ENCODE measurements around the gene RALGPS2. TPM values are rescaled to one million over a fixed set of nuclear protein-coding genes. Genes with fewer than 3 reads are reported as not detected.

Gene RALGPS2
- total and polyA plus RNA-seq, 2 of the 8 experiments (the other 6 are each of a cell fraction or from before 2014, with no cell fraction given): 6.7 to 38.0 TPM

DNA sequence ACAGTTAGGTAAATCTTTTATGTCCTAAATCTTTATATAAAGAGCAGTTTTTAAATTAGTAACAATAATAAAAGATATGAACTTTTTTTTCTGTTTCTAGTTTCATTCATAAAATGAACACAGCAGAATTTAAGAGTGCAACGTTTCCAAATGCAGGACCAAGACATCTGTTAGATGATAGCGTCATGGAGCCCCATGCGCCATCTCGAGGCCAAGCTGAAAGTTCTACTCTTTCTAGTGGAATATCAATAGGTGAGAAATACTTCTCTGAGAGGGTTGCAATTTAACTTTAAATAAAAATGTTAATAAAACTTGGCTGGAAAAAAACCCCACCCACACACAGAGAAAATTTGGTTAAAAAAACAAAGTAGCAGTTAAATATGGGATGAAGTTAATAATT, 160.8 kb downstream of the RALGPS2 start:
- H2BK20ac ChIP-seq (ENCODE audit: low read length): no peak overlapping the region
- DNase-seq (ENCODE audit: low read depth in 1 of 2, low spot score in 2 of 2): no peak
- FAIRE-seq: no peak
- H3K14ac ChIP-seq (ENCODE audit: insufficient read length): no peak overlapping the region
- ChIA-PET POLR2A (ENCODE audit: partially characterized antibody) (no interaction called here), CTCF (ENCODE audit: partially characterized antibody) (interaction anchor here (1.0 to 2.4 kb wide), 2 partner anchors 117 kb away, joined by 4 to 12 read pairs; no protein-coding TSS in a partner anchor)
- no peaks in the 10 kb centered on the region for H3K27me3 ChIP-seq (replicated peaks in 1 of 4; ENCODE audit: control insufficient read depth in 3 of 4, extremely low read depth in 1 of 4, insufficient read depth in 3 of 4, low read length in 3 of 4)
- no peak overlapping the region for H4K5ac ChIP-seq (ENCODE audit: insufficient read length, low read depth, low read length)
- WGBS, 2 experiments (ENCODE audit: extremely low coverage in 1 of 2, insufficient coverage in 1 of 2, insufficient read length in 1 of 2, insufficient replicate concordance in 2 of 2, low coverage in 1 of 2, low lambda C conversion rate in 2 of 2, missing lambda C conversion rate in 1 of 2): 97% methylated on average over 4 of the region's 4 CpGs; no CpG with 5 or more reads in 1 of the 2 experiments
- H3K4me1 ChIP-seq (replicated peaks in 1 of 4; ENCODE audit: control insufficient read depth in 3 of 4, insufficient read depth in 4 of 4, low read length in 3 of 4): no peaks in the 10 kb centered on the region
- no peak overlapping the region for H3K9ac ChIP-seq (replicated peaks in 1 of 4; ENCODE audit: extremely low read depth in 1 of 4, low read depth in 3 of 4, low read length in 3 of 4)
- H4K8ac ChIP-seq (ENCODE audit: extremely low read depth, insufficient read depth, low read length): no peak overlapping the region
- H3K4me3 ChIP-seq (ENCODE audit: extremely low read depth in 1 of 4, insufficient read depth in 2 of 4, low read depth in 3 of 4, low read length in 4 of 4): no peak overlapping the region
- no peaks in the 10 kb centered on the region for H3K23me2 ChIP-seq (ENCODE audit: low read depth, low read length)
- no peaks in the 10 kb centered on the region for H4K20me1 ChIP-seq (replicated peaks in 1 of 2; ENCODE audit: control insufficient read depth in 1 of 2, insufficient read depth in 2 of 2, low read length in 2 of 2)
- no peak overlapping the region for H3K56ac ChIP-seq (replicated peaks; ENCODE audit: insufficient read length, low read depth, low read length)
- H3K79me1 ChIP-seq (ENCODE audit: low read depth, low read length): no peaks in the 10 kb centered on the region
- no peak overlapping the region for H3K4ac ChIP-seq (replicated peaks; ENCODE audit: insufficient read length, low read depth, low read length)
- no peak overlapping the region for H4K91ac ChIP-seq (replicated peaks; ENCODE audit: insufficient read length, low read length)
- no peak overlapping the region for H3K18ac ChIP-seq (ENCODE audit: extremely low read depth, low read length)
- no peak overlapping the region for H2AFZ ChIP-seq (ENCODE audit: low read length)
- no peaks in the 10 kb centered on the region for H3K79me2 ChIP-seq (ENCODE audit: control insufficient read depth in 1 of 2, insufficient read depth in 2 of 2, low read length in 2 of 2)
- no peak overlapping the region for H3K27ac ChIP-seq (ENCODE audit: low read depth, low read length)
- no peak for TF ChIP-seq EGR1 (IDR thresholded peaks at IDR 0.05; ENCODE audit: borderline replicate concordance, low read depth, low read length)
- 0 out of 4 replicates have a peak, but pooled peaks of 1 of the 2 experiments have one; percentile 3 for TF ChIP-seq RAD21 (IDR thresholded peaks at IDR 0.05 in 1 of 2, conservative IDR thresholded peaks at IDR 0.05 in 1 of 2; ENCODE audit: low read depth in 2 of 2, low read length in 2 of 2)
- no peaks in the 10 kb centered on the region for H3K9me3 ChIP-seq (ENCODE audit: insufficient read depth in 2 of 2, low read depth in 1 of 2, low read length in 1 of 2)
- no peak overlapping the region for H2BK5ac ChIP-seq (ENCODE audit: low read depth, low read length)
- H3K23ac ChIP-seq (ENCODE audit: insufficient read length): no peak overlapping the region
- H2AK5ac ChIP-seq (ENCODE audit: low read depth, low read length): no peak overlapping the region
- H2BK12ac ChIP-seq (ENCODE audit: low read depth, low read length): no peak overlapping the region
- H2BK120ac ChIP-seq (replicated peaks; ENCODE audit: low read depth, low read length): no peak overlapping the region
- no peak overlapping the region for H3K4me2 ChIP-seq (ENCODE audit: insufficient read depth in 1 of 2, low read depth in 2 of 2, low read length in 2 of 2)
- no peak overlapping the region for H2BK15ac ChIP-seq (ENCODE audit: low read length)
- peaks cover 0 to 23% (median 2%) of the 10 kb centered on the region in 4 experiments; a peak in 3 of 8 replicates for H3K36me3 ChIP-seq (ENCODE audit: control insufficient read depth in 2 of 4, insufficient read depth in 4 of 4, low read length in 3 of 4)
